ENCODE data around the gene ZFAND3. TPM values are rescaled to one million over a fixed set of nuclear protein-coding genes. Genes with fewer than 3 reads are reported as not detected.
"Not testable (repeated sequence)": the region's sequence is repeated elsewhere in the genome, so short reads cannot be mapped to it uniquely, and the experiment has no call there.

Gene ZFAND3
- total and polyA plus RNA-seq, 2 donors (not counting 3 experiments of a cell fraction or from before 2014, with no cell fraction given): 15.4 to 54.2 TPM

- ChIA-PET CTCF (interaction anchor here (1.0 to 1.7 kb wide), 4 partner anchors 13 to 447 kb away, joined by 3 to 7 read pairs (median 4); no protein-coding TSS in a partner anchor), POLR2A (no interaction called here)
- no peak for DNase-seq (ENCODE audit: low read depth, low spot score)
- H3K9me1 ChIP-seq (replicated peaks; ENCODE audit: control insufficient read depth, extremely low read depth, insufficient read depth, low read length): no peaks in the 10 kb centered on the region
- H3K36me3 ChIP-seq (ENCODE audit: control insufficient read depth in 2 of 2, extremely low read depth in 1 of 2, insufficient read depth in 2 of 2, low read length in 2 of 2): no peaks in the 10 kb centered on the region
- intact Hi-C loops (cut with micrococcal nuclease) (no loop called here), dilution Hi-C loops (cut with MboI; ENCODE audit: extremely low pct_ligation_motif_present, low sequenced_read_pairs) (no loop called here)
- H3K4me3 ChIP-seq (replicated peaks in 1 of 3; ENCODE audit: insufficient read depth in 1 of 3, low read depth in 1 of 3, low read length in 3 of 3): no peak overlapping the region
- BruUV-seq (replicated peaks): no TSS peak
- peaks cover 33% of the 10 kb centered on the region for H3K79me2 ChIP-seq (ENCODE audit: control insufficient read depth, insufficient read depth, low read length)
- no peaks in the 10 kb centered on the region for H3K9me3 ChIP-seq (replicated peaks; ENCODE audit: control insufficient read depth, insufficient read depth, low read length)
- no peaks in the 10 kb centered on the region for H3K4me1 ChIP-seq (ENCODE audit: control insufficient read depth, extremely low read depth, insufficient read depth, low read length)
- no peak for FAIRE-seq
- H3K4me2 ChIP-seq (ENCODE audit: insufficient read depth, low read length): no peak overlapping the region
- H2AFZ ChIP-seq (ENCODE audit: low read depth, low read length): no peak overlapping the region
- TF ChIP-seq GATA2 (IDR thresholded peaks at IDR 0.05; ENCODE audit: insufficient read depth, insufficient read length, low read depth, low read length): no peak
- H3K9ac ChIP-seq (replicated peaks; ENCODE audit: extremely low read depth, insufficient read depth, low read length): no peak overlapping the region
- peaks cover 8% of the 10 kb centered on the region for H4K20me1 ChIP-seq (replicated peaks; ENCODE audit: control insufficient read depth, extremely low read depth, insufficient read depth, low read length)
- H3K27me3 ChIP-seq (ENCODE audit: control insufficient read depth in 2 of 2, insufficient read depth in 2 of 2, low read length in 2 of 2): no peaks in the 10 kb centered on the region
- no peak overlapping the region for H3K27ac ChIP-seq (ENCODE audit: insufficient read depth, low read depth, low read length)
These were observed 228.0 kb downstream of the ZFAND3 start for GRCh38 chr6:38047562-38047961.

- intact Hi-C loops (cut with micrococcal nuclease); dilution Hi-C loops (cut with MboI; ENCODE audit: extremely low pct_ligation_motif_present, low sequenced_read_pairs); H3K9me1 ChIP-seq (replicated peaks; ENCODE audit: control insufficient read depth, extremely low read depth, insufficient read depth, low read length); BruUV-seq (replicated peaks); H3K27ac ChIP-seq (ENCODE audit: insufficient read depth, low read depth, low read length); H3K4me3 ChIP-seq (replicated peaks in 1 of 3; ENCODE audit: insufficient read depth in 1 of 3, low read depth in 1 of 3, low read length in 3 of 3); FAIRE-seq; H3K36me3 ChIP-seq (ENCODE audit: control insufficient read depth in 2 of 2, extremely low read depth in 1 of 2, insufficient read depth in 2 of 2, low read length in 2 of 2); DNase-seq (ENCODE audit: low read depth, low spot score); H3K4me1 ChIP-seq (ENCODE audit: control insufficient read depth, extremely low read depth, insufficient read depth, low read length); H3K9ac ChIP-seq (replicated peaks; ENCODE audit: extremely low read depth, insufficient read depth, low read length); POLR2A ChIA-PET; H2AFZ ChIP-seq (ENCODE audit: low read depth, low read length); H3K9me3 ChIP-seq (replicated peaks; ENCODE audit: control insufficient read depth, insufficient read depth, low read length); H3K4me2 ChIP-seq (ENCODE audit: insufficient read depth, low read length); H4K20me1 ChIP-seq (replicated peaks; ENCODE audit: control insufficient read depth, extremely low read depth, insufficient read depth, low read length); H3K27me3 ChIP-seq (ENCODE audit: control insufficient read depth in 2 of 2, insufficient read depth in 2 of 2, low read length in 2 of 2): not testable (repeated sequence)
- CTCF ChIA-PET: interaction anchor here (1.0 to 1.8 kb wide), 2 partner anchors 16 to 444 kb away, joined by 3 to 4 read pairs; no protein-coding TSS in a partner anchor
- H3K79me2 ChIP-seq (ENCODE audit: control insufficient read depth, insufficient read depth, low read length): peaks cover 36% of the 10 kb centered on the region
These were observed 230.4 kb downstream of the ZFAND3 start for GRCh38 chr6:38049861-38050397.
